Progenitor cell of endocrine pancreas (in vitro differentiated cells): ENCODE results near the gene KLHDC4. TPM values are rescaled to one million over a fixed set of nuclear protein-coding genes. Genes with fewer than 3 reads are reported as not detected.

Experiments used
- DNase-seq: peaks from one replicate; pipeline ENCODE4 v3.0.0; 2021; ENCODE audit warnings: low spot score; ENCODE audit not compliant: unreplicated experiment
- H3K27ac Mint-ChIP-seq: 2 replicates; pipeline ENCODE4 v1.8.0; 2021; ENCODE audit warnings: mild to moderate bottlenecking, moderate library complexity, mixed read lengths
- H3K27me3 Mint-ChIP-seq: 2 replicates; pipeline ENCODE4 v1.8.0; 2021; ENCODE audit warnings: mixed read lengths
- H3K36me3 Mint-ChIP-seq: 2 replicates; pipeline ENCODE4 v1.8.0; 2022; ENCODE audit warnings: mixed read lengths; ENCODE audit not compliant: insufficient read depth
- H3K4me1 Mint-ChIP-seq: 2 replicates; pipeline ENCODE4 v1.8.0; 2021; ENCODE audit warnings: low read depth, mixed read lengths
- H3K4me3 Mint-ChIP-seq: 2 replicates; pipeline ENCODE4 v1.8.0; 2021; ENCODE audit warnings: low read depth, mild to moderate bottlenecking, moderate library complexity, mixed read lengths
- H3K9me3 Mint-ChIP-seq: 2 replicates; pipeline ENCODE4 v1.8.0; 2021; ENCODE audit warnings: low read depth, mixed read lengths
- total RNA-seq: library from RNA; stranded (reverse); gene quantifications from 2 replicates; pipeline ENCODE4 v1.2.1, GENCODE V29; 2021
- TF ChIP-seq, protein P1 (sequence below): fragments of 200-600 bp; sonication (generic); IDR thresholded peaks from one replicate; pipeline ENCODE4 v1.5.0; 2021; ENCODE audit warnings: antibody characterized with exemption, mild to moderate bottlenecking; ENCODE audit not compliant: unreplicated experiment

KLHDC4 gene
- total RNA-seq, 1 donor from 2014 or later = 58.8 TPM

DNA sequence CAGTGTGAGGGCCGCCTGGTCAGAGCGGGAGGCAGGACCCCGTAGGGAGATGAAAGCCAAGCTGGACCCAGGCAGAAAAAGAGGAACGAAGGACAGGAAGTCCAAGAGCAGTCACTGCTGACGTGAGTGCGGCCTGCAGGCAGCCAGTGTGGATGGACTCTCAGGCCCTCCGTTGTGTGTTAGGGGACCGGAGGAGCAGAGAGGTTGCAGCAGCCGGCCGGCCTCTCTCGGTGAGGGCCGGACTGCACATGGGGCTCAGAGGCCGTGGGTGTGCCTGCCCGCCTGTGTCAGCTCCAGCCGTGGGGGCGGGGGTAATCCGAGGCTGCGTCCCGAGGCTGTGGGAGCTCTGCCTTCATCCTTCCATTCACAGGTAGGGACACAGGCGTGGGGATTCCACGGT, 96.1 kb downstream of the KLHDC4 start:
- TF ChIP-seq, protein P1, sequence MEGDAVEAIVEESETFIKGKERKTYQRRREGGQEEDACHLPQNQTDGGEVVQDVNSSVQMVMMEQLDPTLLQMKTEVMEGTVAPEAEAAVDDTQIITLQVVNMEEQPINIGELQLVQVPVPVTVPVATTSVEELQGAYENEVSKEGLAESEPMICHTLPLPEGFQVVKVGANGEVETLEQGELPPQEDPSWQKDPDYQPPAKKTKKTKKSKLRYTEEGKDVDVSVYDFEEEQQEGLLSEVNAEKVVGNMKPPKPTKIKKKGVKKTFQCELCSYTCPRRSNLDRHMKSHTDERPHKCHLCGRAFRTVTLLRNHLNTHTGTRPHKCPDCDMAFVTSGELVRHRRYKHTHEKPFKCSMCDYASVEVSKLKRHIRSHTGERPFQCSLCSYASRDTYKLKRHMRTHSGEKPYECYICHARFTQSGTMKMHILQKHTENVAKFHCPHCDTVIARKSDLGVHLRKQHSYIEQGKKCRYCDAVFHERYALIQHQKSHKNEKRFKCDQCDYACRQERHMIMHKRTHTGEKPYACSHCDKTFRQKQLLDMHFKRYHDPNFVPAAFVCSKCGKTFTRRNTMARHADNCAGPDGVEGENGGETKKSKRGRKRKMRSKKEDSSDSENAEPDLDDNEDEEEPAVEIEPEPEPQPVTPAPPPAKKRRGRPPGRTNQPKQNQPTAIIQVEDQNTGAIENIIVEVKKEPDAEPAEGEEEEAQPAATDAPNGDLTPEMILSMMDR = no peak

DNA sequence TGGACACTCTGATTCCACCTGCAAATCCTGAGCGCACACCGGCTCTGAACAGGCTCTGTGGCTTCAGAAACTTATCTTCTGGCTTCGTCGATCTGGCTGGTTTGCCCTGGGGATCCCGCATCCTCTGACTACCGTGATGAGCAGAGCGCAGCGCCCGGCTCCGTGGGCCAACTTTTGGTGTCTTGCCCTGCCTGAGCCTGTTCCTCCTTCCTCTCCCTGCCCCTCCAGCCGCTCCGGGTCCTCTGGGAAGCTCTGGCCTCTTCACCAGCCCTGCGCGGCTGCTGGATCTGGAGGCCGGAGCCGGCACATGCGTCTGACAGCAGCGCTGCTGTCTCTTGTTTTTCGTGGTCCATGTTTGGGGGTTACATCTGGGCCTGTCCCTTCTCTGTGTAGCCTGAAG, 97.8 kb downstream of the KLHDC4 start:
- Mint-ChIP-seq H3K27ac (no peak overlapping the region), H3K4me3 (no peak overlapping the region), H3K36me3 (no peaks in the 10 kb centered on the region), H3K4me1 (no peaks in the 10 kb centered on the region), H3K9me3 (no peaks in the 10 kb centered on the region), H3K27me3 (no peaks in the 10 kb centered on the region)
- TF ChIP-seq, protein P1 = no peak
- DNase-seq = no peak

More for the DNA sequence above, 96.1 kb downstream of the KLHDC4 start:
- Mint-ChIP-seq H3K9me3 (no peaks in the 10 kb centered on the region), H3K27ac (peak overlapping the region; percentile 67), H3K27me3 (no peaks in the 10 kb centered on the region), H3K36me3 (no peaks in the 10 kb centered on the region), H3K4me1 (no peaks in the 10 kb centered on the region), H3K4me3 (no peak overlapping the region)
- no peak for DNase-seq

- no peak overlapping the region for H3K27ac Mint-ChIP-seq
- H3K27me3 Mint-ChIP-seq = no peaks in the 10 kb centered on the region
- TF ChIP-seq, protein P1 = no peak
- H3K4me3 Mint-ChIP-seq = no peak overlapping the region
- no peak for DNase-seq
- H3K9me3 Mint-ChIP-seq = no peaks in the 10 kb centered on the region
- no peaks in the 10 kb centered on the region for H3K36me3 Mint-ChIP-seq
- H3K4me1 Mint-ChIP-seq = no peaks in the 10 kb centered on the region
Observed at GRCh38 chr16:87667443-87667842, 98.3 kb downstream of the KLHDC4 start.

- DNase-seq = no peak
- Mint-ChIP-seq H3K27me3 (no peaks in the 10 kb centered on the region), H3K36me3 (no peaks in the 10 kb centered on the region), H3K4me3 (no peak overlapping the region), H3K27ac (no peak overlapping the region), H3K9me3 (no peaks in the 10 kb centered on the region), H3K4me1 (no peaks in the 10 kb centered on the region)
- TF ChIP-seq, protein P1 = no peak
Observed at GRCh38 chr16:87666919-87667318, 98.9 kb downstream of the KLHDC4 start.

DNA sequence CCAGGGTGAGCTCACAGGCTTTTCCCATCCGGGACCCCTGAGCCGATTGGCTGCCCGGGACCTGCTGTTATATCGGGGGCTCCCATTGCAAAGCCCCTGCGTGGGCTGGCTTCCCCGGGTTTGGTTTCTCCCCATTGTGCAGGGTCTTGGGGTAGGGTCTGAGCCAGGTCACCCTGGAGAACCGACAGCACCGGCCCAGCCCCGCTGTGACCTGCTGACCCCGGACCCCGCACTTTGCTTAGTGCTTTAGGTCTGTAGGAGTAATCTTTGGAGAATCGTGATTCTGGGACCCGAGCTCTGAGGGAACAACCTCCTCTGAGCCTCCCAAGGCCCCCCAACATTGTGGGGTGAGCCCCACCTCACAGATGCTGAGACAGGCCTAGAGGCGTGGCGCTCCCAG, 100.6 kb downstream of the KLHDC4 start:
- Mint-ChIP-seq H3K4me1 (no peaks in the 10 kb centered on the region), H3K9me3 (no peaks in the 10 kb centered on the region), H3K4me3 (no peak overlapping the region), H3K36me3 (no peaks in the 10 kb centered on the region), H3K27ac (no peak overlapping the region), H3K27me3 (no peaks in the 10 kb centered on the region)
- no peak for DNase-seq
- TF ChIP-seq, protein P1 = no peak
